NCI-H526 (cell line): ENCODE data around the gene GOLGA6L4.
"Not testable (repeated sequence)": the region's sequence is repeated elsewhere in the genome, so short reads cannot be mapped to it uniquely, and the experiment has no call there.

Experiments used
- DNase-seq, 2 experiments: peaks; one replicate each; lab custom pipeline; 2025; lab: John Stamatoyannopoulos, UW

GOLGA6L4 gene, protein sequence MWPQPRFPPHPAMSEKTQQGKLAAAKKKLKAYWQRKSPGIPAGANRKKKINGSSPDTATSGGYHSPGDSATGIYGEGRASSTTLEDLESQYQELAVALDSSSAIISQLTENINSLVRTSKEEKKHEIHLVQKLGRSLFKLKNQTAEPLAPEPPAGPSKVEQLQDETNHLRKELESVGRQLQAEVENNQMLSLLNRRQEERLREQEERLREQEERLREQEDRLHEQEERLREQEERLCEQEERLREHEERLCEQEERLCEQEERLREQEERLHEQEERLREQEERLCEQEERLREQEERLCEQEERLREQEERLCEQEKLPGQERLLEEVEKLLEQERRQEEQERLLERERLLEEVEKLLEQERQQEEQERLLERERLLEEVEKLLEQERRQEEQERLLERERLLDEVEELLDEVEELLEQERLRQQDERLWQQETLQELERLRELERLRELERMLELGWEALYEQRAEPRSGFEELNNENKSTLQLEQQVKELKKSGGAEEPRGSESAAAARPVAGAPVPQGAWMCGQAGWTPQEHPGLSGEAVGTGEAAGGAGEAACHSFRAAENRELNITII

DNA sequence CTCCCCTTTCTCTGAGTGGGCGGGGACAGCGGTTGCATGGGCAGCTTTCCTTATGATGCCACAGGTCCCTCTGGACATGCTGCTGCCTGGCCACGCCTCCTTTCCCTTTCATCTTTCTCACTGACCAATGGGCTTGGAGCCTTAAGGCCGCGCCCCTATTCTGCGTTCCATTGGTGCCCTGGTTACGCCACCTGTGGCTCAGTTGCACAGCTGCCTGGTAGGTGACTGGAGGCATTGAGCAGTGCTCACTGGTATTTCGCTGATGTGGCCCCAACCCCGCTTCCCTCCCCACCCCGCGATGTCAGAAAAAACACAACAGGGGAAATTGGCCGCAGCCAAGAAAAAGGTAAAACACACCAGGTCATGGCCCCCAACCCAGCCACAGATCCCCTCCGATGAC lies at the start of gene GOLGA6L4:
GOLGA6L4 (plus strand) TSS at position 201 of the 400 bp plus-strand sequence; CDS start at position 263, 62 bp downstream.
- not testable (repeated sequence) for DNase-seq

DNA sequence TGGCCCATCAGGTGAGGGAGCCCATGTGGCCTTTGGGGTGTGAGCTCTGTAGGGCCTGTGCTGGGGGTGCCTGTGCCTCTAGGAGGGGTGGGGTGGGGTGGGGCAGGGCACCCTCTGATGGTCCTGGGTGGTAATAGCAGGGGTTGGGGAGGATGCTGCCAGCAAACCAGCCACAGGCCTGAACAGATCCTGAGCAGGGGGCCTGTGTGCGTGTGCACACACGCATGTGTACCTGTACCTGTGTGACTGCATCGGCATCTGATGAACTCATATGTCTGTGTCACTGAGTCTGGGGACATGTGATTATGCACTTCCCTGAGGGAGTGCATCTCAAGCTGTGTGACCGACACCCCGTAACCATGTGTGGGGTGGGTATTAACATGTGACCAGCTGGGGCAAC lies 42.6 kb upstream of the GOLGA6L4 start:
- not testable (repeated sequence) for DNase-seq

DNA sequence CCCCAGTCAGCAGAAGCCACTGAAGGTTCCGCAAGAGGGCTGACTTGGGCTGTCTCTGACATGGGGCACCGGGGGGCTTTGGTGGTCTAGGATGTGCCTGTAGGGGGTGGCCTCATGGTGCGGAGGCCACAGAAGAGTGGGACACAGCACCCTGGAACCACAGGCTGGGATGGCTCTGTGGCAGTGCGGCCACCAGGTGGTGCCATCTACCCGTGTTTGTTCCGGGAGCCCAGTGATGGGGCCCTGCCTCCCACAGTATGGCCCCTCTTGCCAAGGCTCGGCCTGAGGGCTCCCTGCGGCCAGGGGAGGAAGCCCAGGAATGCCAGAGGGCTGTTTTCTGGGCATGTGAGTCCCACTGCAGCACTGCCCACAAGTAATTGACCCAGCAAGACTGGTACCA lies 40.0 kb upstream of the GOLGA6L4 start:
- DNase-seq: not testable (repeated sequence)

DNA sequence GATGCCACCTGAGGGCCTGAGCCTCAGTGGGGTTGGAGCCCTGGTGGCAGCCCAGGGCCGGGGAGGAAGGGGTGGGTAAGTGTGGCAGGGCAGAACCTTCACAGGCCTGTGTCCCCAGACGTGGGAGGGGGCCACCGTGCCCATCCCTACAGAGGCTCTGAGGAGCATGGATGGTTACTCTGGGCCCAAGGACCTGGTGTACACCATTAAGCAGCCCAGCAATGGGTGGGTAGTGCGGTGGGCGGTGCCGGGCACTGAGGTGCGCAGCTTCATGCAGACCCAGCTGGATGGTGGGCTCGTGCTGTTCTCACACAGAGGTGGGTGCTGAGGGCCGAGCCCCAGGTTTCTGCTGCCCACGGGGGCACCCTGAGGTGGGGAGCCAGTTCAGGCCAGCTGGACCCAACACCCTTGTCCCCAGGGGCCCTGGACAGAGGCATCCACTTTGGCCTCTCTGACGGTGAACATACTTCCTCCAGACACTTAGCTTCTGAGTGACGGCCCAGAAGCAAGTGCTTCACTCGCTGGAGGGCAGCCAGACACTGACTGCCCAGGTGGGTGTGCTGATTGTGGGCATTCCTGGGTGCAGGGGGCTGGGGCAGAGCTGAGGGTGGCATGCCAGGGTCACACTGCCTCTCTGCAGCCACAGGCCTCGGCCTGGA lies 38.9 kb upstream of the GOLGA6L4 start:
- not testable (repeated sequence) for DNase-seq

DNA sequence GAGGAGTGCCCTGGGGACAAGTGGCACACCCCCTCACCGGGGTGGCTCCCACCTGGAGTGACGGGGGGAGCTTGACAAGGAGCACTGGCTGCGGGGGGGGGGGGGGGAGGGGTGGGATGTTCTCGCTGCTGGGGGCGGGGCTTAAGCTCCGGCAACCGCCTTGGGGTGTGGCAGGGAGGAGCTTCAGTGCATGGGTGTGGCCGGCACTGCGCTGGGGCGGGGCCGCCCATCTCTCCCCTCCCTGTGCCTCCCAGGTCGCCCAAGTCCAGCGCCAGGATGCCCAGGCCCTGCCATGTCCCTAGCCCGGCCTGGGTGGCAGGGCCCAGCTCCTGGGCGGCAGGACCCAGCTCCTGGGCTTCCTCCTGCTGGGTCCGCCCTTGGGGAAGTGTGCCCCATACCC lies 35.7 kb upstream of the GOLGA6L4 start:
- not testable (repeated sequence) for DNase-seq

DNA sequence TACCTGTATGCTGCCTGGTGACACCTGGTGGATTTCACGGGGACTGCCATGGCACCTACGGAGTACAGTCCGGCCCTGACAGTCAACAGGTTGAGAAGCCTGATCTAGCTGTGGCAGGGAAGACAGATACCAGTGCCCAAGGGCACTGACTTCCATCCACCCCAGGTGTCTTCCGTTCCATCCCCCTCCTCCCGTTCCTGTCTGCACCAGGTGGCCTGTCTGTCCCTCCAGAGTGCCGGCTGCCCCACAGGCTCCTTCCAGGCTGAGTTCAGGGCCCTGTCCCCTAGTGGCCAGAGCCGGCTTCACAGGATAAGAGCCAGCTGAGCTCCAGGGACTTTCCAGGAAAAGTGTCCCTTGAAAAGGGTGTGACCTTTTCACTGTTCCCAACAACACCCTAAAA lies 10.9 kb downstream of the GOLGA6L4 start:
- not testable (repeated sequence) for DNase-seq
